Fibroblast of skin of right quadriceps (primary cell): ENCODE results near the gene EMC10.

Source experiments
- DNase-seq: peaks from one replicate; pipeline ENCODE4 v3.0.0-alpha.2; 2013

Gene EMC10

DNA sequence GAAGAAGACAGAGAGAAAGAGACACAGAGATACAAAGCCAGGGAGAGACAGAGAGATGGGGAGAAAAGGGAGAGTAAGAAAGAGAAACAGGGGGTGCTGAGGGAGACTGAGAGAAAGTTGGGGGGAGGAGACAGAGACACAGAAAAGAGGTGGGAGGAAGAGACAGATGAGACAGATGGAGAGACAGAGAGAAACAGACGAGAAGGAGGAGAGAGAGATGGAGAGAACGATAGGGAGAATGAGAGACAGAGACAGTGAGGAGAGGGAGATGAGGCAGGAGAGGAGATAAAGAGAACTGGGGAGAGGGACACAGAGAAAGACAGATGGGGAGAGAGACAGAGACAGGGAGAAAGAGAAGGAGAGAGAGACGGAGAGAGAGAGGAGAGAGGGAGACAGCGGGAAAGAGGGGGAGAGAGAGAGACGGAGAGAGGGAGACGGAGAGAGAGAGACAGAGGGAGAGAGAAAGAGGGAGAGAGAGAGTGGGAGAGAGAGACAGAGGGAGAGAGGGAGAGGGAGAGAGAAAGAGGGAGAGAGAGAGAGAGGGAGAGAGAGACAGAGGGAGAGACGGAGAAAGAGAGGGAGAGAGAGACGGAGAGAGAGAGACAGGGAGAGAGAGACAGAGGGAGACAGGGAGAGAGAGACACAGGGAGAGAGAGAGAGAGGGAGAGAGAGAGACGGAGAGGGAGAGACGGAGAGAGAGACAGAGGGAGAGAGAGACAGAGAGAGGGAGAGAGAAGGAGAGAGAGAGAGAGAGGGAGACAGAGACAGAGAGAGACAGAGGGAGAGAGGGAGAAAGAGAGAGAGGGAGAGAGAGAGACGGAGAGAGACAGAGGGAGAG, 22.1 kb downstream of the EMC10 start:
- no peak for DNase-seq

DNA sequence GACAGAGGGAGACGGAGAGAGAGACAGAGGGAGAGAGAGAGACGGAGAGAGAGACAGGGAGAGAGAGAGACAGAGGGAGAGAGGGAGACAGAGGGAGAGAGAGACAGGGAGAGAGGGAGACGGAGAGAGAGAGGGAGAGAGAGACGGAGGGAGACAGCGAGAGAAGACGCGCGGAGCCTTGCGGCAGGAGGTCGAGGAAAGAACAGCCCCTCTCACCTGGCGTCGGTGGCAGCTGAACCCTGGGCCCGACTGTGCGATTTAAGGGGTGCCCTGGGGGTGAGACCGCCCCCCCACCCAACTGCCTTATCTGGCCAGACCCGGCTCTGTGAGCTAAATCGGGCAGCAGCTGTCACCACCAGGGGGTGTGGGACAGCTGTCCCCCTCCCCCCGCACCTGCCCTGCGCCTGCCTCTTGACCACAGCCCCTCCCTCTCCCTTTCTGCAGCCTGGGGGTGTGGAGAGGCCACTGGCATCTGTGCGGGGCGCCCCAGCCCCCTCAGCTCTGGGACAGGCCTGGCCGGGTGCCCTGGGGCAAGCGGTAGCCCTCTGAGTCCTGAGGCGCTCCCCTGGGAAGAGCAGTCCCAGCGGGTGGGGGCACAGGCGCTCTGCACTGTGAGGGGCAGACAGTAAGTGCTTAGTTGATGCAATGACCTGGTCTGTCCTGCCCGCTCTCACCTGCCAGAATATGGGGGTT, 23.9 kb downstream of the EMC10 start:
- no peak for DNase-seq

DNA sequence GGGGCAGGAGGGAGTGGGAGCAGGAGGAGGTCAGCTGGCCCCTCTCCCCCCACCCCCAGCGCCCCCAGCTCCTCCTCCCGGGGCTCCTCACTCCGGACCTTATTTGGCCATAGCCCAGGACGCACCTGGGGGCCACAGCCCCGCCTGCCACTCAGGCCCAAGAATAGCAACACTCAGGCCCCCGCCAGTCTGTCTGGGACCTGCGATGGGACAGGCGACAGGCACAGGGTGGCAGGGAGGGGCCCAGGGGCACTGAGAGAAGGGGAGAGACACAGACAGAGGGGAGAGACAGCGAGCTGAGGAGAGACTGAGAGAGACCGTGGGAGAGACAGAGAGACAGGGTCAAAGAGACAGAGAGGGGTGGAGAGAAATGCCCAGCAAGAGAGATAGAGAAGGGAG, 24.4 kb downstream of the EMC10 start:
- DNase-seq: no peak

- no peak for DNase-seq
Observed at GRCh38 chr19:50501186-50501567, 24.9 kb downstream of the EMC10 start.

- no peak for DNase-seq
Observed at GRCh38 chr19:50501568-50502475, 25.5 kb downstream of the EMC10 start.

DNA sequence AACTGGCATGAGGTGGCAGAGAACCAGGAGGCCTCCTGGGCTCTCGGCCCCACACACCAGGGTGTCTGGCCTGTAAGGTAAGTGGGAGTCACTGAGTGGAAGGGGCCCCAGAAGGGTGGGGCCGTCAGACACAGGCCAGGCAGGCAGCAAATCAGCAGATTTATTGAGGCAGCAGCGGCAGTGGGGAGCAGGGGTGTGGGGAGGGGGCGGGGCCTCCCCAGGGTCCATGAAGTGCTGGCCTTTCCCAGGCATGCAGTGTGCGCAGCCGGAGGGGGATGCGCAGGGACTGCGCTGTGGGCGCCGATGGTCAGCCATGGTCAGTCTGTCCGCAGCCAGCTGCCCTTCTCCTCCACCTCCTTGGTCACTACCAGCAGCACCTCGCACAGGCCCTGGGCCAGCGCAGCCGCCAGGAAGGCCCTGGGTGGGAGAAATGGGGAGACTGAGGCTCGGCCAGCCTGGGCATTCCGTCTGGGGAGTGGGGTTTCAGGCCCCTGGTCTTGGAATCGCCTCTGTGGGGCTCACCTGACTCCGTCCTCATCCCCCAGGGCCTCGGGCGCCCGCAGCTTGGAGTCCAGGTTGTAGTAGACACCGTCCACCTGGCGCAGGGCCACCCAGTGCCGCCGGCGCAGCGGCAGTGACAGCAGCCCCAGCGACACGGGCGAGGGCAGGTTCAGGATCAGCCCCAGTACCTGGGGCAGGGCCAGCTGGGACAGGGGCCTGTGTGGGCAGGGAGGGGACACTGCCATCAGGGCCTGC, 29.7 kb downstream of the EMC10 start:
- DNase-seq: no peak

DNA sequence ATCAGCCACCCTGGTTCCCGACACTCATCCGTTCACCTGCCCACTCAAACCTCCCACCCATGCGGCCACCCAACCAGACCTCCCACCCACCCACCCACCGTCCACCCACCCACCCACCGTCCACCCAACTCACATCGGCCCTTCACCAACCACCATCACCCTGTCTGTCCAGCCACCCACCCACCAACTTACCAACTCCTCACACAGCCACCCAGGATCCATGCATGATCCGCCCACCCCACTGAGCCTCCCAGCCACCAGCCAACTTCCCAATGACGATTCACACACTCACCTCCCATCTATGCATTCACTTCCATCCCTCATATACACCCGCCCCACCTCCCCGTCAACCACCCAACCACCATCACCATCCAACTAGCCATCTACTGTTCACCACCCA, 30.4 kb downstream of the EMC10 start:
- no peak for DNase-seq

- no peak for DNase-seq
Observed at GRCh38 chr19:50507376-50507775, 31.1 kb downstream of the EMC10 start.

DNA sequence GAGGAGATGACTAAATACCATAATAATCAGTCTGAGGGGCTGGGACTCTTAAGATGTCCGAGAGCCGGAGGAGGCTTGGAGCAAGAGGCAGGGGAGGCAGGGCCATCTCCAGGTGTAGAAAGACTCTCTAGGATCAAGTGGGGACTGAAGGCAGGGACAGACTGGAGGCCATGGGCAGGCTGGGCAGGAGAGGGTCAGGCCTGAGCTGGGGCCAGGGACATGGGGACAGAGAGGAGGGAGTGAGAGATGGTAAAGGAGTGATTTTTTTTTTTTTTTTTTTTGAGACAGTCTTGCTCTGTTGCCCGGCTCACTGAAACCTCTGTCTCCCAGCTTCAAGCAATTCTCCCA, 32.5 kb downstream of the EMC10 start:
- DNase-seq: no peak

DNA sequence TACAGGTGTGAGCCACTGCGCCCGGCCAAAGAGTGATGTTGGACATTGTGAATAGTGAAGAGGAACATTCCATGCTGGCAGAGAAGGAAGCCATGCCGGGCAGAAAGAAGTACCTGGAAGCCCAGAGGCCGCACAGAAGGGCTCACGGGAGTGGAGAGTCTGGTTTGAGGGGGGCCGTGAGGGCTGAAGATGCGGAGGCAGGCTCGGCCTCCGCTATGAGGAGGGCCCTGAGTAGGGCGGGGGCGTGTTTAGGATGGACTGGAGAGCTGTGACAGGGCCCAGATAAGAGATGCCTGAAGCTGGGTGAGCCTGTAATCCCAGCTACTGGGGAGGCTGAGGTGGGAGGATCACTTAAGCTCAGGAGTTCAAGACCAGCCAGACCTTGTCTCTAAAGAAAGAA, 33.1 kb downstream of the EMC10 start:
- no peak for DNase-seq

- DNase-seq: no peak
Observed at GRCh38 chr19:50510121-50510670, 33.9 kb downstream of the EMC10 start.

- DNase-seq: no peak
Observed at GRCh38 chr19:50510700-50511068, 34.4 kb downstream of the EMC10 start.

DNA sequence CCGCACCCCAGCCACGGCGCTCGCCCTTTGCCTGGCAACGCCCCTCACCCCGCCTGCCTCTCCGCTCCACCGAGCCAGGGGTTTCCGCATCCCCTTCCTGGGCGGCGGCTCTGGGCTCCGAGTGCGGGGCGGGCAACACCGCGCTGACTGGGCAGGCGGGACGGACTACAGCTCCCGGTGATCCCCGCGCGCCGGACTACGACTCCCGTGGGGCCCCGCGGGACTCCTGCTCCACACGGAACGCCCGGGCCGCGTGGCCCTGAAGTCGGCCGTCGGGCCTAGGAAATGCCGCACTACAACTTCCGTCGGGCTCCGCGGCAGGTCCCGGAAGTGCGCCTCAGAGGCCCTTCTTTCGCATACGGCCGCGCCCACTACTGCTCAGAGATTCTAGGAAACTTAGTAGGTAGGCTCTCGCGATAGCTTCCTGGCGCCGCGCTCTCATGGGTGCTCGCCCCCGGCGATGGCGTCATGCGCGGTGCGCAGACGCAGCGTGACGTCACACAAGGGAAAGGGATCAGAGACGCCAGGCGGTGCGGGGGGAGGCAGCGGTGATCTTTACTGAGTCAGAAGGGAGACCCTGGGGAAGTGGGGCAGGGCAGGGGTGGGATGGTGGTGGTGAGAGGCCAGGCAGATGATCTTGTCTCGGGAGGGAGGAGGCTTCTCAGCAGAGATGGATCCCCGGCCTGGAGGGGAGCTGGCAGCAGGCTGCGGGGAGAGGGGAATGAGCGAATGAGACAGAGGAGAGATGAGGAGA, 34.9 kb downstream of the EMC10 start, which contains the start of gene JOSD2:
TSS of gene JOSD2 (minus strand) at position 123 of the 754 bp plus-strand sequence. CDS start 760 bp downstream, outside the sequence.
- peak; percentile 100 for DNase-seq

GRCh38 chr19:50512112-50512998, 36.0 kb downstream of the EMC10 start:
- no peak for DNase-seq

DNA sequence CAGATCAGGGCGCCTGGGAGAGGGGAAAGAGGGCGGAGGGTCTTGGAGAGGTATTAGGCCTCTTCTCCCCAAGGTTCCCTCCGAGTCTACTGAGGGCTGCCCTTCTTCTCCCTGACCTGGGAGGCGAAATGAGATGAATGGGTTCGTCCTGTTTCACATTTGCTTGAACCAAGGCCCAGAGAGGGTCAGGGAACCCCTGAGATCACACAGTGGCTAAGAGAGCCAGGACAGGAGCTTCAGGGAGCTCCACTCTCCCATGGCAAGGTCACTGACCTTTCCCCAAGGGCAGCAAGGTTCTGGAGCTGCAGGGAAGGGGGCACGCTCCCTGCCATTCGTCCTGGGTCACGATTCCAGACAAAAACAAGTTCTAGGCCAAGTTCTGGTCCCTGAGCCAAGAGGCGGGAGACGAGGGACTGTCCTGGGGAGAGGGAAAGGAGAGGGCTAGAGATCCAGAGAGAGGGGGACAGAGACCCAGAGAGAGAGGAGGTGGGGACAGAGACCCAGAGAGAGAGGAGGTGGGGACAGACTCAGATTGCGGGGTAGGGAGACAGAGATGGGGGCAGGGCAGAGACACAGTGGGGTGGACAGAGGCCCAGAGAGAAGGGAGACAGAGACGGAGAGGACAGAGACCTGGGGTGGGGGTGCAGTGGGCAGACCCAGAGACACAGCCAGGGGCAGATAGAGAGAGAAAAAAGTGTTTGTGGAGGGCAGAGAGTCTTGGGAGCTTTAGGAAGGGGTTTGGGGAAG, 36.9 kb downstream of the EMC10 start:
- no peak for DNase-seq

DNA sequence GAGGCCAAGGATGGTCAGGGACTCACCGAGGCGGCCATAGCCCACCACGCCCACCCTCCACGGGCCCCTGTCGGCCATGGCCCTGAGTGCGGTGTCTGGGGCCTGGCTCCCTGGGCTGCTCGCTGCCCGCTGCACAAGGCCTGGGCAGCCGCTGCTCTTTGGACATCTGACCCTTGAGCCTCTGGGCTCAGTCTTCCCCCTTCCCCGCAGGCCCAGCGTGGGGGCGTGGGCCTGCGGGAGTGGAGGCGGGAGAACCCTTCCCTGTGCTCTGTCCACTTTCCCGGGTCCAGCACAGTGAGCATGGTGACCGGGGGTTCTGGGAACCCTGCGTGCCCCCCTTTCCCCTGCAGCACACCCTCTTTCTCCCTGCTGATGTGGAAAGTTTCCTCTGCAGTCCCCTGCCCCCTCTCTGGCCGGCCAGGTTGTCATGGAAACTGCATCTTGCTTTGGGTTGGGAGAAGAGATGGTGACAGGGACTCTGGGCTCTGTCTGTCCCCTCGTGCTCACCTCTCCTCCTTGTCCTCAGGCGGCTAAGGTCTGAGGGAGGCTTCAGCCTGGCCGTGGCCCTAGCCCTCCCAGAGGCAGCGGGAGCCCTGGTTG, 37.5 kb downstream of the EMC10 start, which contains the start of gene ASPDH:
TSS of gene ASPDH (minus strand) at position 168 of the 600 bp plus-strand sequence. CDS start at position 78, 90 bp downstream.
- no peak for DNase-seq

- DNase-seq: no peak
Observed at GRCh38 chr19:50514346-50515167, 38.2 kb downstream of the EMC10 start.

GRCh38 chr19:50515168-50515561, 38.9 kb downstream of the EMC10 start:
- DNase-seq: no peak
